Activated CD8-positive, alpha-beta memory T cell treated with anti-CD3 and anti-CD28 coated beads for 4 hours (primary cell): ENCODE results near the gene ISCU.
A peak's percentile ranks its signal among the peaks of the same experiment; 100 is the strongest.
"Not testable (repeated sequence)": the region's sequence is repeated elsewhere in the genome, so short reads cannot be mapped to it uniquely, and the experiment has no call there.

ENCODE experiments used
- DNase-seq, 2 donors: peaks; one replicate each; pipeline ENCODE4 v3.0.0-alpha.2; 2020; ENCODE audit warnings: low read depth in 2 of 2

ISCU gene

GRCh38 chr12:108543652-108544051 lies 18.7 kb upstream of the ISCU start:
- DNase-seq = no peak

GRCh38 chr12:108547686-108548085 lies 14.7 kb upstream of the ISCU start:
- no peak for DNase-seq

GRCh38 chr12:108548954-108549521 lies 13.4 kb upstream of the ISCU start:
- DNase-seq = no peak

- no peak for DNase-seq
Measured at GRCh38 chr12:108551535-108551934, 10.9 kb upstream of the ISCU start.

GRCh38 chr12:108553799-108554198 lies 8.6 kb upstream of the ISCU start:
- no peak for DNase-seq

- DNase-seq = not testable (repeated sequence)
Measured at GRCh38 chr12:108555383-108555782, 7.0 kb upstream of the ISCU start.

GRCh38 chr12:108559007-108559655 lies 3.3 kb upstream of the ISCU start:
- DNase-seq = no peak

GRCh38 chr12:108559748-108560147 lies 2.6 kb upstream of the ISCU start:
- no peak for DNase-seq

GRCh38 chr12:108560321-108560721 lies 2.1 kb upstream of the ISCU start:
- DNase-seq = no peak

GRCh38 chr12:108560752-108561719 lies 1.4 kb upstream of the ISCU start, which contains the start of gene SART3:
Gene SART3 (minus strand): TSS chr12:108561173. CDS start chr12:108561154, 19 bp downstream.
- peak; percentile 57 to 63 for DNase-seq

GRCh38 chr12:108561852-108562347 lies 496 bp upstream of the ISCU start:
- DNase-seq = no peak

GRCh38 chr12:108563136-108563803 lies 874 bp downstream of the ISCU start:
- DNase-seq = peak; percentile 76 to 80

GRCh38 chr12:108563804-108564151 lies 1.4 kb downstream of the ISCU start:
- DNase-seq = no peak

- DNase-seq = no peak
Measured at GRCh38 chr12:108564724-108565123, 2.3 kb downstream of the ISCU start.

GRCh38 chr12:108565146-108565545 lies 2.8 kb downstream of the ISCU start:
- DNase-seq = no peak

- DNase-seq = peak; percentile 30 to 55
Measured at GRCh38 chr12:108565976-108566375, 3.6 kb downstream of the ISCU start.

- no peak for DNase-seq
Measured at GRCh38 chr12:108566452-108566851, 4.1 kb downstream of the ISCU start.

GRCh38 chr12:108567406-108568337 lies 5.3 kb downstream of the ISCU start:
- DNase-seq = no peak

- DNase-seq = peak in 1 of 2 donors; percentile 37
Measured at GRCh38 chr12:108568338-108569154, 6.2 kb downstream of the ISCU start.
